Stimulated activated CD8-positive, alpha-beta memory T cell treated with anti-CD3 and anti-CD28 coated beads, Interleukin-7, amount 100 ng/mL, for 24 hours (primary cell): Measurements from ENCODE around the gene SCRT2.
"Not testable (repeated sequence)": the region's sequence is repeated elsewhere in the genome, so short reads cannot be mapped to it uniquely, and the experiment has no call there.

Experiments used
- DNase-seq: peaks from one replicate; pipeline ENCODE4 v3.0.0-alpha.2; 2020; ENCODE audit warnings: low read depth

The SCRT2 gene

DNA sequence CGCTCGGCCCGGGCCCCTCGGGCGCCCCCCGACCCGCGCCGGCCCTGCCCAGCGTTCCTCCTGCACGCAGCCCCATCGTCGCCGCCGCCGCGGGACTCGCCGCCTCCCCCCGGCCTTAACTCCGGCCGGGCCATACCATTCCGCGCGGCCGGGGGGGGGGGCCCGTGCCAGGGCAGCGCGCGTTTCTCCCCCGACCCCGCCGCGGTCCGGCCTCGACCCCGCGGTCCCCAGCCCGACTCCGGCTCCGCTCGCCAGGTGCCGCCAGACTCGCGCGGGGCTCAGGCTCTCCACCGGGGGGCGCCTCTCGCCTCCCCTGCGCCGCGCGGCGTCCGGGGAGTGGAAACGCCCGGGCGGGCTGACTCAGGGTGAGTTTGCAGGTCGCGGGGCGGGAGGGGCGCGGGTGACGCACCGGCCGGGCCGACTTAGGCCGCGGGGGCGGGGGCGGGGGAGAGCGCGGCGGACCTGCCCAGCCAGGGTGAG is 22.5 kb downstream of the SCRT2 start, which contains the start of gene SRXN1:
SRXN1 (minus strand) TSS at position 91 of the 480 bp plus-strand sequence; CDS start at position 76, 15 bp downstream.
- DNase-seq = peak; percentile 59

DNA sequence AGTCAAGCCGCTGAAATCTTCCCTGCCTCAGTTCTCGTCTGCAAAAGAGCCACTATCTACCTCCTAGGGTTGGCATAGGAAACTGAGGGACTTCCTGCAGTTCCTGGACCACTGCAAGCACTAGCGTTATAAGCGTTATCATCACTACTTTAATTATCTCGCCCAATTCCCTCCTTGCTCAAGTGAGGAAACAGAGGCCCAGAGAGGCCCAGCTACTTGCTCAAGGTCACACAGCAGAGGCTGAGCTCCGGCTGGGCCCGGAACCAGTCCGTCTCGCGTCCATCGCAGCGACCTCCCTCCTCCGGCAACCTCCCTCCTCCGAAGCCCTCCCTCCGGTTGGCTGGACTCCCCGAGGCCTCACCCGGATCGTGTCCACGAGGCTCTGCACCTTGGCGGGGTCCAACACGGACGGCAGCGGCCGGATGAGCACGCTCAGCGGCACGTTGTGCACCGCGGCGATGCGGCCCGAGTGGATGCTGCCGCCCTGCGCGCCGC is 22.9 kb downstream of the SCRT2 start:
- no peak for DNase-seq

DNA sequence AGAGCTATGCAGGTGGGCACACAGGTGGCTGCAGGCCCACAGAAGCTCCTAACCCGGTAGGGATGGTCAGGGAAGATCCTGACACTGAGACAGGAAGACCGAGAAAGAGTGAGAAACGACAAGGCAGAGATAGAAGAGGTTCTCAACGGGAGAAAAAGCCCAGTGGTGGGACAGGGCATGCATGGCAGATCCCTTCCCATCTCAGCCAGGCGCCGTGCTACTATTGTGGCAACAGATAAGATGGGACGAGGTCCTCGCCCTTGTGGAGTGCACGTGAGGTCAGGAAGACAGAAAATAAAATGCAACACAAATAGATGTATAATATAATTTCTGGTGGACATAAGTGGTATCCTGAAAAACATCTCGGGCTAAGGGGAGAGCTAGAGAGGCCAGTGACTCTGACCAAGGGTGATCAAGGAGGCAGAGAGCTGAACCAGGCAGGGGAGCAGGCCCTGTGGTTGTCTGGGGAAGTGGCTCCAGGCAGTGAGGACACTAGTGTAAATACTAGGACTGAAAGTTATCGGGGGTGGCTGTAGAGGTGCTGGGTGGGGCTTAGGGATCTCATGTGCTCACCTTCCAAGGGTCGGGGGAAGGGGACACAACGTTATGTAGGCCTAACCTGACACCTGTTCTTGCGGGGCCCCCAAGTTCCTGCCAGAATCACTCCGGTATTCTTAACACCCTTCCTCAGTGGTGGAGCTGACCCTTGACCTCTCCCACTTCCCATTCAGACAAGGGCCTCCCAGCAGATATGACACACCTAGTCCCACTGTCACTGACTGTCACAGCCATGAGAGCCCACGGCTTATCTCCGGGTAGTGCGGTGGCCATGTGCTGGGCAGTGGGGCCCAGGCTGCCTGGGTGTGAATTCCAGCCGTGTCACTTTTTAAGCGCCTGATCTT is 23.6 kb downstream of the SCRT2 start:
- no peak for DNase-seq

DNA sequence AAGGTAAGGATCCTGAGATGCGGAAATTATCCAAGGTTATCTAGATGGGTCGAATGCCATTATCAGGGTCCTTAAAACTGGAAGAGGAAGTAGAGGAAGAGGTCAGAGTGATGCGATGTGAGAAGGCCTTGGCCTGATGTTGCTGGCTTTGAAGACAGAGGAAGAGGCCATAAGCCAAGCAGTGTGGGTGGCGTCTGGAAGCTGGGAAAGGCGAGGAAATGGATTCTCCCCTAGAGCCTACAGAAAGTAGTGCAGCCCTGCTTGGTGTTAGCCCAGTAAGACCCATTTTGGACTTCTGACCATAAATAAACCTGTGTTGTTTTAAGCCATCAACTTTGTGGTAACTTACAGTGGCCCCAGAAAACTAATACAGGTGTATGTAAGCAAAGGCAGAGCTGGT is 24.6 kb downstream of the SCRT2 start:
- DNase-seq = no peak

DNA sequence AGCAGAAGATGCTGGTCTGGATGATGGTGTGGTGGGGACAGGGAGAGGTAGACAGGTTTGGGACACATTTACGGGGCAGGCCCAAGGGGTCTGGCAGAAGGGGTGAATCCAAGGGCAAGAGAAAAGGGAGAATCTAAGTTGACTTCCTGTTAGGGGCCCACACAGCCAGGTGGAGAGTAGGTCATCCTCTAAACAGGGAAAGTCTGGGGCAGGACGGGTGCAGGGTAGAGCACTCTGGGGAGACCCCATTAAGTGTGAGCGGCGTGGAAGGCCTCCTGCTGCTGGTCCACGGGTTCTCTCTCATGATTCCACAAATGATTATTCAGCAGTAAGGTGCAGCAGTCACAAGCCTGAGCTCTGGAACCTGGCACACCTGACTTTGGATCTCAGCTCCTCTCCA is 25.3 kb downstream of the SCRT2 start:
- DNase-seq = no peak

DNA sequence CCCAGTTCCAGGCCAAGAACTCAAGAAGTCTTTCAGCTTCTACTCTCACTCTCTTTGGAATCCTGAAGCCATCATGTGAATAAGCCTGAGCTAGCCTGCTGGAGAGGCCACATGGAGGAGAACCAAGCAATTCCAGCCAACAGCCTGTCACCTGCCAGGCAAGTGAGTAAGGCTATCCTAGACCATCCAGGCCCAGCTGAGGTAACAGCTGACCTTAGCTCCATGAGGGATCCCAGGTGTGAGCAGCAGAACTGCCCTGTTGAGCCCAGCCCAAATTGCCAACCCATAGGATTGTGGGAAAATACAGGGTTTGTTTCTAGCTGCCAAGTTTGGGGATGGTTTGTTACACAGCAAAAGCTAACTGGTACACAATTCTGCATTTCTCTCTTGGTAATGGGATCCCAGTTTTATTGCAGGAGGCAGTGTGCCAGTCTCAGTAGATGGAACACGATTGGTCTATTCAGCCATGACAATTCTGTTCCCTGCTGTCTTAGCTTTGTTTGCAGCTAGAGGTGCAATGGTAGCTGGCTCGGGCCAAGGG is 28.1 kb downstream of the SCRT2 start:
- DNase-seq = no peak

DNA sequence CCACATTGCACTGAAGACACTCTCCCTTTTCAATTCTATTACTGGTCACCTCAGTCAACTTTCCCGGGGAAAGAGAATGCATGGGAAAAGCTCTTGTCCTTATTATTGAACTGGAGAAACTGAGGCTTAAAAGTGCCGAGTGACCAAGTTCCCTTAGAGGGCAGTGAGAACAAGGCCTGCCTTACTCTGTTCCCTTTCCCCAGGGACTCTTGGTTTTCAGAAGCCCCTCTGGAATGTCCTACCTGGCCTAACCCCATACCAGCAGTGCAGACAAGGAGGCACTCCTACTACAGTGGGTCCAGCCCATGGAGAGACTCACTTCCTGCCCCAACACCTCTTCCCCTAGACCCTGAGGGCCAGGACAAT is 28.8 kb downstream of the SCRT2 start:
- DNase-seq = no peak

DNA sequence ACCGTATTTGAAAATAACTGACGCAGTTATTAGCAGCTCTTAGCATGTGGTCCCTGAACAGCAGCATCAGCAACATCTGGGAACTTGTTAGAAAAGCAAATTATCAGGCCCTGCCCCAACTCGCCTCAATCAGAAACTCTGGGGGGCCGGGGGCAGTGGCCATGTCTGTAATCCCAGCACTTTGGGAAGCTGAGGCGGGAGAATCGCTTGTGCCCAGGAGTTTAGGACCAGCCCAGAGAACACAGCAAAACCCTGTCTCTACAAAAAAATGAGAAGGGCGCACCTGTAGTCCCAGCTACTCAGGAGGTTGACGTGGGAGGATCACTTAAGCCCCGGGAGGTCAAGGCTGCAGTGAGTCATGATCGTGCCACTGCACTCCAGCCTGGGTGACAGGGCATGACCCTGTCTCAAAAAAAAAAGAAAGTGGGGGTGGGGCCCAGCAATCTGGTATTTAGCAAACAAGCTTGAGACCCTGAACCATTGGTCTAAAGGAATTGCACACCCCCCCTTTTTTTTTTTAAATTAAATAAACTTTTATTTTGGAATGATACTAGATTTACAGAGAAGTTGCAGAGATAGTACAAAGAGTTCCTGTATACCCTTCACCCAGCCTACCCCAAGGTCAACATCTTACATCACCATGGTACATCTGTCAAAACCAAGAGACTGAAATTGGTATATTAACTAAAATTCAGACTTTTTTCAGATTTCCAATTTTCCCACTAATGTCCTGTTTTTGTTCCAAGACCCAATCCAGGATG is 29.3 kb downstream of the SCRT2 start:
- no peak for DNase-seq

DNA sequence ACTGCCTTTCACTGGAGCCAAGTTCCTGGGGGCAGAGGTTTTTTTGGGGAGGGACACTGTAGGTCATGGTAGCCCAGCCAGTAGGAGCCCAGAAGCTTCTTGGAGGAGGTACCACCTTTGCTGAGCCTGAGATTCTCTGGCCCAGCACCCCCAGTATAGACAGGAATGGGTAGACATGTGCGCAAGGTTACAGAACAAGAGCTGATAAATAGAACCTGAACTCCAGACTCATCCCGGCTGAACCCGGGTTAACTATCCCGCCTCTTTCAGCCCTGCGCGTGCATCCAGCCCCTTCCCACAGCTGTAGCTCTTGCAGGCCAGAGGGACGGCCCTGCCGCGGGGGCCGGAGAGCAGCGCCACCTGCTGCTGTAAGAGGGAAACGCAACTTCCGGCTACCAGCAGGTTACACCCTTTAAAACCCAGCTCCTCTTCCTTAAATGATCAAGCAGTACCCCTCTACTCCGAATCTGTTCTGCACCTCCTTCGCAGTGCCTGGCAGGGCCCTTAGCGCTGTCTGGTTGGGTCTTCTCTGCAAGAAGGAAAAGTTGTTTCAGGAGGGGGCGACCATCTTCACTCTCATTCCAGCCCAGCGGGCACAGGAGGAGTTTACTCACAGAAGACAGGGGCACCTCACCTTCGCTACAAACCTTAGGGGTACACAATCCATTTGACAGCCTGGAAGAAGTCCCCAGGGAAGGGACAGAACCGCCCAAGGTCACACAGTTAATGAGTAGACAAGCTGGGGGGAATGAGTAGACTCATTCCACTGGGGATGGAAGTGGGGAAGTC is 30.1 kb downstream of the SCRT2 start:
- peak; percentile 42 for DNase-seq

DNA sequence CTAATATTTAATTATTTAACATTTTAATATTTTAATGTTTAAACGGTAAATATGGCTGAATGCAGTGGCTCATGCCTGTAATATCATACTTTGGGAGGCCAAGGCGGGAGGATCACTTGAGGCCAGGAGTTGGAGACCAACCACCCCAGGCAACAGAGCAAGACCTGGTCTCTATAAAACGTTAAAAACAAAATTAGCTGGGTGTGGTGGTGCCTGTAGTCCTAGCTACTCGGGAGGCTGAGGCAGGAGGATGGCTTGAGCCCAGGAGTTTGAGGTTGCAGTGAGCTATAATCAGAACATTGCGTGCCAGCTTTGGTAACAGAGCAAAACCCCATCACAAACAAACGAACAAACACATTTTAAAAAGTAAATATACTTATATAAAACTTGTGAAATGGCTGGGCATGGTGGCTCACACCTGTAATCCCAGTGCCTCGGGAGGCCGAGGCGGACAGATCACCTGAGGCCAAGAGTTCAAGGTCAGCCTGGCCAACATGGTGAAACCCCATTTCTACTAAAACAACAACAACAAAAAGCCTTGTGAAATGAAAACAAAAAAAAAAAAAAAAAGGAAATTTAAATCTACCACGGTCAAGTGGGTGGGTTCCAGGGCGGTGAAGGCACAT is 30.8 kb downstream of the SCRT2 start:
- DNase-seq = no peak

DNA sequence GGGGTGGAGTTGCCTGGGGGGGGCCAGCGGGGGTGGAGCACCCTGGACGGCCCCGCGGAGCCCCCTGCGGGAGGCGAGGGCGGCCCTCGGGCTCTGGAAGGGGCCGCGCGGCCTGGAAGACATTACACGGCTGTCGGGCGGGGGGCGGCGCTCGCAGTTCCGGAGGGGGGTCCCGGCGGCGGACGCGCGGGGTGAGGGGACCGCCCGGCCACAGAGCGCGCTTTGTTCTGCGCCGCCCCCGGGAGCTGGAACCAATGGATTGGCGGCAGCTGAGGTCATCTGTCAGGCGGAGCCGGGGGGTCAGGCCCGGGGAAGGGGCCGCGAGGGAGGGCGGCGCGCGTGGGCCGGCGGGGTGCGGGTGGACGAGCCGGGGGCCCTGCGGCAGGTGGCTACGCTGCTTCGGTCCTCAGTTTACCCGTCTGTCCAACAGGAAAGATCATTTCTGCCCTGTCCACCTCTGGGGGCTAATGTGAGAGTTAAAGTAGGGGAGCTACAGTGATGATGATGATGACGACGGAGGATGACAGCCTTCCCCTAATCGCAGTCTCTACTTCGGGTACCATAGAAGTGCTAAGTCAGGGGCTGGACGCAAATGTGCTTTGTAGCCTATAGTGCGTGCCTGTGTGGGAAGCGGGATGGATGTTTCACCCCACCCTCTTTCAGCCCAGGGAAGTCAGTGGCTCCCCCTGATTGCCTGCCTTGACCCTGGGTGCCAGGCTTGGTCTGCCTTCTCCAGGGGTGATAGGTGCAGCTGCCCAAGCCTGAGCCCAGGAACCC is 33.0 kb downstream of the SCRT2 start:
- DNase-seq = no peak

DNA sequence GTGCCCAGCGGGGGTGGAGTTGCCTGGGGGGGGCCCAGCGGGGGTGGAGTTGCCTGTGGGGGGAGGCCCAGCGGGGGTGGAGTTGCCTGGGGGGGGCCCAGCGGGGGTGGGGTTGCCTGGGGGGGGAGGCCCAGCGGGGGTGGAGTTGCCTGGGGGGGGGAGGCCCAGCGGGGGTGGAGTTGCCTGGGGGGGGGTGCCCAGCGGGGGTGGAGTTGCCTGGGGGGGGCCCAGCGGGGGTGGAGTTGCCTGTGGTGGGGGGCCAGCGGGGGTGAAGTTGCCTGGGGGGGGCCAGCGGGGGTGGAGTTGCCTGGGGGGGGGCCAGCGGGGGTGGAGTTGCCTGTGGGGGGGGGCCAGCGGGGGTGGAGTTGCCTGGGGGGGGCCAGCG is 33.6 kb downstream of the SCRT2 start:
- DNase-seq = not testable (repeated sequence)

DNA sequence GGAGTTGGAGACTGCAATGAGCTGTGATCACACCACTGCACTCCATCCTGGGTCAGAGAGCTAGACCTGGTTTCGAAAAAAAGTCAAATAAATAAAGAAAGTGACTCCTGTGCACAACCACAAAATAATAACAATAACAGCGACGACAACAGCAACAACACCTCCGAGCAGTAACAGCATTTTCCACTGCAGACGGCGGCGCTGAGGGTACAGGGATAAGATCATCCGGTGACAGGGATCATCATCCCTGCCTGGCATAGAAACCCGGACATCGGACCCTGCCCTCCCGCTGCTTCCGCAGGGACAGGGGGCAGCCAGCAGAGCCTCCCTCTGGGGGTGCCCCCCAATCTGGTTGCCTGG is 34.1 kb downstream of the SCRT2 start:
- no peak for DNase-seq

DNA sequence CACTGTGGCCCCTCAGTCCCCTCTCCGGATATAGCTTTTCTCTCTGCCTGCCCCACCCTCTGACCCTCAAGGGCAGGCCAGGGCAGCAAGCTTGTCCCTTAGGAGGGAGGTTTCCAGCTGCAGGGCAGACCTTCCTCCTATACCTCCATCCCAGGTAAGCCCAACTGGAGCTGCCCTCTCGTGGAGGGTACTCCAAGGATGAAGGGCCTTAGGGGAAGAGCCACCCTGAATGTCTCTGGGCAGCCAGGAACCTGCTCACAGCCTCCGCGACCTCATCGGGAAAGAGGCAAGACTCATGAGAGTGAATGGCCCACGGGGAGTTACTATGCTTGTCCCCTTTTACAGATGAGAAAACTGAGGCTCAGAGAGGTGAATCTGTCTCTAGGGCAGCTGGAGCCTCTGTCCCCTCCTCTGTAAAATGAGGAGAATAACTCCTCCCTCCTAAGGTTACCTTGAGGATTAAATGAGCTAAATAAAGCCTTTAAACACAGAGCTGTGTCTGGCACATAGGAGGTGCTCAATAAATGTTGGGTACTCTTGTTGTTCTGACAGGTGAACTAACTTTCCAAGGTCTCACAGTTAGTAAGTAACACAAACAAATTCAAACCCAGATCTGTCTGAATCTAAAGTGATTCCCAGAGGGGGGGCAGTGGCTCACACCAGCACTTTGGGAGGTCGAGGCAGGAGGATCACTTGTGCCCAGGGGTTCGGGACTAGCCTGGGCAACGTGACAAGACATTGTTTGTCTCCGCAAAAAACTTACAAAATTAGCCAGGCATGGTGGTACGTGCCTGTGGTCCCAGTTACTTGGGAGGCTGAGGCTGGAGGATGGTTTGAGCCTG is 34.7 kb downstream of the SCRT2 start:
- DNase-seq = no peak

DNA sequence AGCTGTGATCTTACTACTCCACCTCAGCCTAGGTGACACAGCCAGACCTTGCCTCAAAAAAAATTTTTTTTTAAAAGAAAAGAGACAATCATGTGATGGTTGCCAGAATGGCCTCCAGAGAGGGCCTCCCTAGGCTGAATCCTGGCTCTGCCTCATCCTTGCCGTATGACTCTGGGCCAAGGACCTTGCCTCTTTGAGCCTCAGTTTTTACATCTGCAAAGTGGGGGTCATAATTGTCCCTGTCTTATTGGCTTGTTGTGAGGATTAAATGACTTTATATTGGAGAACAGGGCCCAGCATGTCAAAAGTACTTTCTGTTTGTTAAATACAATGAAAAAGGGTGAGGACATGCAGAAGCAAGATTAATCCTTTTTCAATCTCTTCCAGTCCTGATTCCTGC is 37.0 kb downstream of the SCRT2 start:
- DNase-seq = no peak

DNA sequence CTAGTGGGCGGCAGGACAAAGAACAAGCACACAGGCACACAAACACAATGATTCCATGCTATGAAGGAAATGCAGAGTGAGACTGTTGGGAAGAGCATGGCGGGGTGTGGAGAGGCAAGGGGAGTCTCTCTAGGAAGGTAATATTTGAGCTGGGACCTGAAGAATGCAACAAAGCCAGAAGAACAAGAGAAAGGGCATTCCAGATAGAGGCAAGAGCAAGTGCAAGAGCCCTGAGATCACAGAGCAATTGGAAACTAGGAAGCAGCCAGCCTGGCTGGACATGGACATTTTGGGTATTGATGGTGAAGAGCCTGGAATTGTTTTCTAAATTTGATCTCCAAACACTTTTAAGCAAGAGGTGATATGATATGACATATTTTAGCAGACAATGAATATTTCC is 38.0 kb downstream of the SCRT2 start:
- no peak for DNase-seq

DNA sequence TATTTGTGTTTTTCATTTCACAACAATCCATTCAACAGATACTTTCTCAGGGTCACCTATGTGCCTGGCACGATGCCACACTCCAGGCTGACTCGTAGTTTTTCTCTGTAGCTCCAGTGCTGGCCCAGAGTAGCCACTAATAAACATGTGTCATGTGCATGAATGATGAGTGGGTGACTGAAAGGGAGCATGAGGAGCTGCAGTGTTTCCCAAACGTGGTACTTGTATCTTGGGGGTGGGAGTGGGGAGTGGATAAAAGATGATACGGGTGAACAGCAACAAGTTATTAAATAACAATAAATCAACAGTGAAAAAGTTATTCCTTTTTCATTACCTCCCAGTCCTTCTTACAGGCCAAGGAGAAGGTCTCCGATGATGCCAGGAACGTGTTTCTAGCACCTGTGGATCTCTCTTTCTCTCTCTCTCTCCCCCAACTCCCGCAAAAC is 39.7 kb downstream of the SCRT2 start:
- DNase-seq = no peak

DNA sequence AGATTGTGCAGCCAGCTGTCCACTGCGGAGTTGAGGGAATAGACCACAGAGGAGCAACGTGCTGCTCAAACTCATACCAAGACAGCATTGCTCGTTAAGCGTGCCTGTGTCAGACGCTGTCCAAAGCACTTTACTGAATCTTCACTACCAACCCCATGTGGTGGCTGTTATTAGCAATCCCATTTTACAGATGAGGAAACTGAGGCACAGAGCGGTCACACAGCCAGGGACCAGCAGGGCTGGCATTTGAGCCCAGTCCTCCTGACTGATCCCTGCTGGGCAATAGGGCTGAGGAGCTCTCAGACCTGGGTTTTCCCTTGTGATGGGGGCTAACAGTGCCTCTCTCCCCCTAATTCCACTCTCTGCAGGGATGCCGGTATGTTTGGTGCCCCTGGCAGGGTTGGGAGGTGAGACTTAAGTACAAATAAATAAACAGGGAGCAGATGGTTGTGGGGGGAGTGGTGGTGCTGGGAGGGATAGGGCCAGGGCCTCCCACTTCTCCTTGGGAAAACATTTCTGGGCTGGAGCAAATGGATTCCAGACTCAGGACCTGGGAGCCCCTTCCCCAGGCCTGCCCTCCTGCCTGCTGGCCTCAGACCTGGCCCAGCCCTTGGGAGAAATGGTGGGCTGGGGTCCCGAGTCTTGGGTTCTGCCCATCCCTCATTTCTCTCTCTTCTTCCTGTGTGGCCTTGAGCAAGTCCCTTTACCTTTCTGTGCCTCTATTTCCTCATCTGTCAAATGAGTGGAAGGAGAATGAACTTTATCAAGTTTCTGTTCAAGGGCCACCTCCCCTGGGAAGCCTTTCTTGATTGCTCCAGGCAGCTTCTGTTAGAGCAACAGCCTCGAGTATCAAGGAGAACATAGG is 40.3 kb downstream of the SCRT2 start:
- DNase-seq = no peak
